Vagina (tissue), 2 donors: ENCODE data around the gene WWTR1.

Source experiments
- CTCF ChIP-seq, 3 experiments: fragments of 450-650 bp in 2 of 3; fragments of 200-600 bp in 1 of 3; sonication (generic) in 1 of 3; IDR thresholded peaks; one replicate each; pipeline ENCODE4 v1.5.1; 2017 to 2019; ENCODE audit warnings: antibody characterized with exemption in 3 of 3, mild to moderate bottlenecking in 2 of 3, moderate library complexity in 2 of 3
- POLR2A ChIP-seq, 2 donors: fragments of 450-650 bp; IDR thresholded peaks; one replicate each; pipeline ENCODE4 v1.6.1; 2017; ENCODE audit warnings: antibody characterized with exemption in 2 of 2, mild to moderate bottlenecking in 2 of 2, moderate library complexity in 2 of 2

- TF ChIP-seq CTCF (IDR thresholded peaks at IDR 0.05): no peak
- no peak for TF ChIP-seq POLR2A (IDR thresholded peaks at IDR 0.05)
Observed at GRCh38 chr3:149489060-149489690, 168.7 kb downstream of the WWTR1 start.
